Osteoblast (primary cell): ENCODE data around the gene CRYGN. TPM values are rescaled to one million over a fixed set of nuclear protein-coding genes. Genes with fewer than 3 reads are reported as not detected.

Experiments
- DNase-seq: peaks from one replicate; pipeline ENCODE4 v3.0.0; 2011; ENCODE audit warnings: low spot score, mixed read lengths; ENCODE audit not compliant: insufficient read length; ENCODE audit errors: missing footprints
- H2AFZ ChIP-seq: 2 replicates; pipeline ENCODE4 v1.6.0; 2011; ENCODE audit warnings: mild to moderate bottlenecking, low read length
- H3K27ac ChIP-seq: 2 replicates; pipeline ENCODE4 v1.5.1; 2011; ENCODE audit warnings: mild to moderate bottlenecking, low read depth, low read length, moderate library complexity
- H3K27me3 ChIP-seq: 2 replicates; pipeline ENCODE4 v1.6.0; 2012; ENCODE audit warnings: mild to moderate bottlenecking, control low read depth, inconsistent platforms, low read length, moderate library complexity; ENCODE audit not compliant: insufficient read depth
- H3K36me3 ChIP-seq: 2 replicates; pipeline ENCODE4 v1.5.1; 2011; ENCODE audit warnings: mild to moderate bottlenecking, low read length, control low read depth, moderate library complexity; ENCODE audit not compliant: insufficient read depth
- H3K4me1 ChIP-seq: 2 replicates; pipeline ENCODE4 v1.5.1; 2011; ENCODE audit warnings: mild to moderate bottlenecking, low read length, control low read depth, moderate library complexity; ENCODE audit not compliant: insufficient read depth
- H3K4me2 ChIP-seq: 2 replicates; pipeline ENCODE4 v1.6.0; 2011; ENCODE audit warnings: mild to moderate bottlenecking, low read length; ENCODE audit not compliant: insufficient read depth
- H3K4me3 ChIP-seq: fragments of 200-600 bp; sonication (generic); 3 replicates; pipeline ENCODE4 v1.5.1; 2012; ENCODE audit warnings: mild to moderate bottlenecking, low read length, inconsistent platforms; ENCODE audit not compliant: insufficient read depth
- H3K79me2 ChIP-seq: 2 replicates; pipeline ENCODE4 v1.6.0; 2012; ENCODE audit warnings: mild to moderate bottlenecking, low read length, control low read depth, inconsistent platforms; ENCODE audit not compliant: insufficient read depth
- H3K9me3 ChIP-seq: 2 replicates; pipeline ENCODE4 v1.5.1; 2011; ENCODE audit warnings: low read depth, low read length, control low read depth
- H4K20me1 ChIP-seq: 2 replicates; pipeline ENCODE4 v1.6.0; 2012; ENCODE audit warnings: mild to moderate bottlenecking, low read length, control low read depth; ENCODE audit not compliant: insufficient read depth
- CTCF ChIP-seq: IDR thresholded peaks from 2 replicates; pipeline ENCODE4 v1.5.1; 2011; ENCODE audit warnings: mild to moderate bottlenecking, low read depth, low read length, moderate library complexity; ENCODE audit errors: extremely low read depth
- total RNA-seq: library from RNA; depleted of rRNA; stranded (reverse); fragments of >200 nt; gene quantifications from 2 replicates; pipeline ENCODE4 v1.2.3, GENCODE V29; 2012

The CRYGN gene
- total RNA-seq, 1 donor: 0.72 TPM

- H3K4me1 ChIP-seq: peaks cover 50% of the 10 kb centered on the region
- H2AFZ ChIP-seq: peak overlapping the region; percentile 63
- peaks cover 2% of the 10 kb centered on the region for H3K27me3 ChIP-seq
- H3K9me3 ChIP-seq: peaks cover 2% of the 10 kb centered on the region
- H3K36me3 ChIP-seq: no peaks in the 10 kb centered on the region
- H3K4me3 ChIP-seq: peak overlapping the region; percentile 32
- no peak for TF ChIP-seq CTCF
- DNase-seq: peak; percentile 97
- no peaks in the 10 kb centered on the region for H3K79me2 ChIP-seq
- H4K20me1 ChIP-seq: no peaks in the 10 kb centered on the region
- H3K4me2 ChIP-seq: peak overlapping the region; percentile 69
- H3K27ac ChIP-seq: peak overlapping the region; percentile 91
These were observed 13.5 kb downstream of the CRYGN start for GRCh38 chr7:151426441-151426903.

- peaks cover 3% of the 10 kb centered on the region for H3K27me3 ChIP-seq
- H3K4me3 ChIP-seq: peak overlapping the region; percentile 32
- no peak for TF ChIP-seq CTCF
- DNase-seq: peak; percentile 92
- peaks cover 50% of the 10 kb centered on the region for H3K4me1 ChIP-seq
- no peaks in the 10 kb centered on the region for H4K20me1 ChIP-seq
- H3K27ac ChIP-seq: peak overlapping the region; percentile 91
- H3K79me2 ChIP-seq: no peaks in the 10 kb centered on the region
- no peaks in the 10 kb centered on the region for H3K36me3 ChIP-seq
- no peak overlapping the region for H2AFZ ChIP-seq
- peak overlapping the region; percentile 69 for H3K4me2 ChIP-seq
- peaks cover 2% of the 10 kb centered on the region for H3K9me3 ChIP-seq
These were observed 14.1 kb downstream of the CRYGN start for GRCh38 chr7:151425670-151426440.

GRCh38 chr7:151424799-151425198 lies 15.1 kb downstream of the CRYGN start:
- Histone ChIP-seq H3K4me2 (no peak overlapping the region), H3K9me3 (peaks cover 2% of the 10 kb centered on the region), H3K79me2 (no peaks in the 10 kb centered on the region), H3K27ac (peak overlapping the region; percentile 91), H3K4me1 (peaks cover 50% of the 10 kb centered on the region), H3K36me3 (no peaks in the 10 kb centered on the region), H4K20me1 (no peaks in the 10 kb centered on the region), H2AFZ (no peak overlapping the region), H3K4me3 (no peak overlapping the region), H3K27me3 (peaks cover 3% of the 10 kb centered on the region)
- no peak for TF ChIP-seq CTCF
- peak; percentile 77 for DNase-seq

- TF ChIP-seq CTCF: no peak
- H3K4me2 ChIP-seq: no peak overlapping the region
- no peak for DNase-seq
- H4K20me1 ChIP-seq: no peaks in the 10 kb centered on the region
- no peak overlapping the region for H2AFZ ChIP-seq
- H3K9me3 ChIP-seq: peaks cover 6% of the 10 kb centered on the region
- no peaks in the 10 kb centered on the region for H3K79me2 ChIP-seq
- H3K4me3 ChIP-seq: no peak overlapping the region
- H3K4me1 ChIP-seq: peaks cover 42% of the 10 kb centered on the region
- peaks cover 3% of the 10 kb centered on the region for H3K27me3 ChIP-seq
- no peaks in the 10 kb centered on the region for H3K36me3 ChIP-seq
- no peak overlapping the region for H3K27ac ChIP-seq
These were observed 16.0 kb downstream of the CRYGN start for GRCh38 chr7:151423936-151424335.
